ENCODE measurements around the gene AMACR.
"Not testable (repeated sequence)": the region's sequence is repeated elsewhere in the genome, so short reads cannot be mapped to it uniquely, and the experiment has no call there.

The AMACR gene

DNA sequence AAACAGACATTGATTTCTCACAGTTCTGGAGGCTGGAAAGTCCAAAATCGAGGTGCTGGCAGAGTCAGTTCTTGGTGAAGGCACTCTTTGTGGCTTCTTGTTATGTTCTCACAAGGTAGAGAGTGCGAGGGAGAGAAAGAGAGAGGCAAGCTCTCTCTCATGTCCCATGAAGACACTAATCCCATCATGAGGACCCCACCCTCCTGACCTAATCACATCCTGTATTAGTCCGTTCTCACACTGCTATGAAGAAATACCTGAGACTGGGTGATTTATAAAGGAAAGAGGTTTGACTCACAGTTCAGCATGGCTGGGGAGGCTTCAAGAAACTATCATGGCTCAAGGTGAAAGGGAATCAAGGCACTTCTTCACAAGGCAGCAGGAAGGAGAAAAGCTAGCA lies 5.7 kb upstream of the AMACR start:
- H3K27ac ChIP-seq = no peak overlapping the region; the same call in 1 of the 2 replicates
- no peak for TF ChIP-seq ZFX (IDR thresholded peaks at IDR 0.05)
- TF ChIP-seq, protein P1, sequence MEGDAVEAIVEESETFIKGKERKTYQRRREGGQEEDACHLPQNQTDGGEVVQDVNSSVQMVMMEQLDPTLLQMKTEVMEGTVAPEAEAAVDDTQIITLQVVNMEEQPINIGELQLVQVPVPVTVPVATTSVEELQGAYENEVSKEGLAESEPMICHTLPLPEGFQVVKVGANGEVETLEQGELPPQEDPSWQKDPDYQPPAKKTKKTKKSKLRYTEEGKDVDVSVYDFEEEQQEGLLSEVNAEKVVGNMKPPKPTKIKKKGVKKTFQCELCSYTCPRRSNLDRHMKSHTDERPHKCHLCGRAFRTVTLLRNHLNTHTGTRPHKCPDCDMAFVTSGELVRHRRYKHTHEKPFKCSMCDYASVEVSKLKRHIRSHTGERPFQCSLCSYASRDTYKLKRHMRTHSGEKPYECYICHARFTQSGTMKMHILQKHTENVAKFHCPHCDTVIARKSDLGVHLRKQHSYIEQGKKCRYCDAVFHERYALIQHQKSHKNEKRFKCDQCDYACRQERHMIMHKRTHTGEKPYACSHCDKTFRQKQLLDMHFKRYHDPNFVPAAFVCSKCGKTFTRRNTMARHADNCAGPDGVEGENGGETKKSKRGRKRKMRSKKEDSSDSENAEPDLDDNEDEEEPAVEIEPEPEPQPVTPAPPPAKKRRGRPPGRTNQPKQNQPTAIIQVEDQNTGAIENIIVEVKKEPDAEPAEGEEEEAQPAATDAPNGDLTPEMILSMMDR (conservative IDR thresholded peaks at IDR 0.05) = no peak

DNA sequence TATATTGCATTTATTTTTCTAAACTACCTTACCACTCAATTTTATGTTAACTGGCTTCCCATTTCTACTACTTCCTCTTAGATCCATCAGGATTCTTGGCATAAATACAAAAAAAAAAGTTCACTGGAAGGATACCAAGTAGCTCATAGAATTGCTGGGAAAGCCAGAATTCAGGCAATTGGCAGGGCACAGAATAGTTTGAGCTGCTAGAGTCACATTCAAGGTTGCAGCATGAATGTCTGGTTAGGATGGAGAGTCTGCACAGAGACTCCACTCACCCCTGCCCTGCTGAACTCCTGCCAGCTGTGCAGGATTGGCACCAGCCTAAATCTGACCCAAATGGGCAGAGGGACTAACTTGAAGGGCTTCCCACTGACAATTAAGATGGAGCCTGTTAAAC lies 4.9 kb upstream of the AMACR start:
- no peak for TF ChIP-seq ZFX (IDR thresholded peaks at IDR 0.05)
- TF ChIP-seq, protein P1 (conservative IDR thresholded peaks at IDR 0.05) = no peak

GRCh38 chr5:34011536-34011935 lies 3.7 kb upstream of the AMACR start:
- H3K27ac ChIP-seq = no peak overlapping the region
- no peak for TF ChIP-seq ZFX (IDR thresholded peaks at IDR 0.05)
- TF ChIP-seq, protein P1 (conservative IDR thresholded peaks at IDR 0.05) = no peak

More for the DNA sequence above, 4.9 kb upstream of the AMACR start:
- no peak overlapping the region for H3K27ac ChIP-seq

GRCh38 chr5:34010146-34010545 lies 2.3 kb upstream of the AMACR start:
- not testable (repeated sequence) for H3K27ac ChIP-seq

DNA sequence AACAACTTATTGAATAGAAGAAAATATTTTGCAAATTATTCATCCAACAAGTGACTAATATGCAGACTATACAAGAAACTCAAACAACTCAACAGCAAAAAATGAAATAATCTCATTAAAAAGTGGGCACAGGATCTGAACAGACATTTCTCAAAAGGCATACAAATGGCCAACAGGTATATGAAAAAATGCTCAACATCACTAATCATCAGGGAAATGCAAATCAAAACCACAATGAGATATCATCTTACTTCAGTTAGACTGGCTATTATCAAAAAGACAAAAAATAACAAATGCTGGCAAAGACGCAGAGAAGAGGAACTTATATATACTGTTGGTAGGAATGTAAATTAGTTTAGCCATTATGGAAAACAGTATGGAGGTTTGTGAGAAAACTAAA lies 1.8 kb upstream of the AMACR start:
- no peak overlapping the region; the same call in 1 of the 2 replicates for H3K27ac ChIP-seq
- TF ChIP-seq, protein P1 (conservative IDR thresholded peaks at IDR 0.05) = no peak
- TF ChIP-seq ZFX (IDR thresholded peaks at IDR 0.05) = no peak

DNA sequence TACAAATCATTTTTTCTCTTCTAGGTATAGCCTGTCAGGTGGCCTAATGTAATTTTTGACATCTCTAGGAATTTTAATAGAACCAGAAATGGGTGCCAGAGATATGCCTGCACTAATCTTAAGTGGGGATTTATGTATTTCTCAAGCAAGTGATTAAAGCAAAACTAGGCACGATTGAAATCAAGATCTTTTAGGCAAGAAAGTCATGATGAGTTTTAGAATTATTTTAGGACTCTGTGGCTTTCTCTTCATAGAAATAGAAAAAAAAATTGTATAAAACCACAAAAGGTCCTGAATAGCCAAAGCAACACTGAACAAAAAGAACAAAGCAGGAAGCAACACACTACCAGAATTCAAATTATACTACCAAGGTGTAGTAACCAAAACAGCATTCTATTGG lies 952 bp upstream of the AMACR start:
- H3K27ac ChIP-seq = no peak overlapping the region
- TF ChIP-seq ZFX (IDR thresholded peaks at IDR 0.05) = no peak
- TF ChIP-seq, protein P1 (conservative IDR thresholded peaks at IDR 0.05) = no peak

DNA sequence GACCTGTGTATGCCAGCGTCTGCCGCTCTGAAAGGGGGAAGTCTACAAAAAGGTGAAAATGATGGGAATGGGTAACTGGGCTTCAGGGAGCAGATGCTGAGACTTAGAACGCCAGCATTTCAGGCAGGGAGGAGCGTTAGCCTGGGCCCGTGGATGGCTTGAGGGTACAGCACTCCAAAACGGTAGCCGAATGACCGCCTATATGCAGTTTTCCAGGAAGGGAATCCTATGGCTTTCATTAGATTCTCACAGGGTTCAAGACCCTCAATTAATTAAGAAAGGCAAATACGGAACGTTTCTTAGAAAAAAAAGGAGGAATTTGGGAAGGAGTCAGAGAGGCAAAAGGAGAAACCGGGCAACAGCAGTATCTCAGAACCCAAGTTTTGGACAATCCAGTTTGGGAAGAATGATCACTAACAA lies 639 bp downstream of the AMACR start:
- H3K27ac ChIP-seq = peak overlapping the region; percentile 94
- TF ChIP-seq ZFX (IDR thresholded peaks at IDR 0.05) = no peak
- TF ChIP-seq, protein P1 (conservative IDR thresholded peaks at IDR 0.05) = no peak

- H3K27ac ChIP-seq = no peak overlapping the region
- TF ChIP-seq ZFX (IDR thresholded peaks at IDR 0.05) = no peak
- TF ChIP-seq, protein P1 (conservative IDR thresholded peaks at IDR 0.05) = no peak
Observed at GRCh38 chr5:34005681-34006080, 2.2 kb downstream of the AMACR start.
